HCT116 (cell line): ENCODE results near the gene EML1. TPM values are rescaled to one million over a fixed set of nuclear protein-coding genes. Genes with fewer than 3 reads are reported as not detected.

Experiments
- ATAC-seq: fragments of 200-7000 bp; cut with Tn5 transposase; 2 replicates; pipeline ENCODE4 v1.9.1; 2020; ENCODE audit warnings: mild to moderate bottlenecking, moderate library complexity
- BruUV-seq: library from RNA; stranded (reverse); fragments of 400-500 nt; replicated peaks from 2 replicates; lab custom pipeline; 2021; lab: Mats Ljungman, UMichigan
- CTCF ChIA-PET: fragments of 300-600 bp; sonication (Branson Sonifier 250); formaldehyde crosslinking; loops from one replicate; lab custom pipeline; 2021; ENCODE audit warnings: antibody characterized with exemption; lab: Charles Lee
- POLR2A ChIA-PET: fragments of 300-600, 350-600 bp; sonication (Branson Sonifier 250); formaldehyde crosslinking; loops from one replicate; lab custom pipeline; 2021; ENCODE audit warnings: antibody characterized with exemption; lab: Charles Lee
- RAD21 ChIA-PET, 2 experiments: fragments of 300-600 bp; sonication (Branson Sonifier 250); formaldehyde crosslinking; loops; one replicate each; lab custom pipeline; 2023; ENCODE audit warnings: low total read pairs in 2 of 2; ENCODE audit not compliant: uncharacterized antibody in 2 of 2, unreplicated experiment in 2 of 2, low non-redundant PET in 1 of 2; lab: Charles Lee
- DNase-seq: peaks from one replicate; pipeline ENCODE4 v3.0.0-alpha.2; 2010; ENCODE audit warnings: low read depth, low spot score
- H2AFZ ChIP-seq: fragments of 200-600 bp; shearing (Covaris generic), sonication (generic); 2 replicates; pipeline ENCODE4 v1.6.1; 2017; ENCODE audit warnings: low read depth, mixed run types, mixed read lengths, antibody characterized with exemption, low read length; ENCODE audit not compliant: poor library complexity, severe bottlenecking
- H3K27ac ChIP-seq: 2 replicates; pipeline ENCODE4 v1.5.1; 2012; ENCODE audit warnings: low read depth, low read length
- H3K27me3 ChIP-seq: fragments of 200-600 bp; sonication (generic); 2 replicates; pipeline ENCODE4 v1.6.1; 2016; ENCODE audit warnings: mixed run types, low read length, mixed read lengths; ENCODE audit not compliant: insufficient read depth
- H3K36me3 ChIP-seq, 2 experiments: fragments of 200-500 bp in 1 of 2; fragments of 200-600 bp in 1 of 2; sonication (Bioruptor generic) in 1 of 2; sonication (generic) in 1 of 2; 2 replicates each; pipeline versions ENCODE4 v1.5.1 to v1.6.1; 2014 to 2016; ENCODE audit warnings: low read length in 2 of 2, inconsistent platforms in 1 of 2, mixed read lengths in 1 of 2, mixed run types in 1 of 2; ENCODE audit not compliant: insufficient read depth in 2 of 2, control insufficient read depth in 1 of 2
- H3K4me1 ChIP-seq, 2 experiments: fragments of 200-600 bp in 1 of 2; sonication (generic) in 1 of 2; 2 replicates each; pipeline versions ENCODE4 v1.5.1 to v1.6.1; 2012 to 2017; ENCODE audit warnings: low read length in 2 of 2, inconsistent platforms in 1 of 2, mild to moderate bottlenecking in 1 of 2, mixed read lengths in 1 of 2, mixed run types in 1 of 2, moderate library complexity in 1 of 2; ENCODE audit not compliant: insufficient read depth in 2 of 2, control insufficient read depth in 1 of 2
- H3K4me2 ChIP-seq: fragments of 200-600 bp; sonication (generic); 2 replicates; pipeline ENCODE4 v1.6.1; 2017; ENCODE audit warnings: mixed run types, low read length, mixed read lengths
- H3K4me3 ChIP-seq, 2 experiments: fragments of 200-600 bp in 1 of 2; sonication (generic) in 1 of 2; replicated peaks in 1 of 2; 2 replicates each; pipeline ENCODE4 v1.5.1; 2011 to 2016; ENCODE audit warnings: low read length in 2 of 2, control low read depth in 1 of 2, low read depth in 1 of 2, mild to moderate bottlenecking in 1 of 2, mixed read lengths in 1 of 2, mixed run types in 1 of 2
- H3K79me2 ChIP-seq: fragments of 200-600 bp; sonication (generic); 2 replicates; pipeline ENCODE4 v1.6.1; 2017; ENCODE audit warnings: mild to moderate bottlenecking, mixed run types, low read length, moderate library complexity, mixed read lengths; ENCODE audit not compliant: insufficient read depth
- H3K9ac ChIP-seq: fragments of 200-600 bp; sonication (generic); 2 replicates; pipeline ENCODE4 v1.6.1; 2016; ENCODE audit warnings: low read length, mixed read lengths
- H3K9me2 ChIP-seq: fragments of 200-600 bp; sonication (generic), shearing (Covaris generic); 2 replicates; pipeline ENCODE4 v1.6.1; 2017; ENCODE audit warnings: mixed run types, mild to moderate bottlenecking, moderate library complexity; ENCODE audit not compliant: insufficient read depth
- H3K9me3 ChIP-seq, 2 experiments: fragments of 200-500 bp in 1 of 2; fragments of 200-600 bp in 1 of 2; sonication (Bioruptor generic) in 1 of 2; sonication (generic) in 1 of 2; 2 replicates each; pipeline ENCODE4 v1.6.1; 2014 to 2017; ENCODE audit warnings: low read length in 2 of 2, mixed read lengths in 2 of 2, inconsistent platforms in 1 of 2, low read depth in 1 of 2, mild to moderate bottlenecking in 1 of 2, mixed run types in 1 of 2, moderate library complexity in 1 of 2; ENCODE audit not compliant: control insufficient read depth in 1 of 2, insufficient read depth in 1 of 2
- H4K20me1 ChIP-seq: fragments of 200-600 bp; sonication (generic), shearing (Covaris generic); 2 replicates; pipeline ENCODE4 v1.6.1; 2017; ENCODE audit warnings: mixed run types, mild to moderate bottlenecking, moderate library complexity; ENCODE audit not compliant: insufficient read depth
- EGR1 ChIP-seq: IDR thresholded peaks from 2 replicates; pipeline ENCODE4 v1.6.1; 2012; ENCODE audit warnings: low read depth
- FOSL1 ChIP-seq: IDR thresholded peaks from 2 replicates; pipeline ENCODE4 v1.6.1; 2012; ENCODE audit warnings: low read depth
- JUND ChIP-seq: IDR thresholded peaks from 2 replicates; pipeline ENCODE4 v1.6.1; 2012
- POLR2AphosphoS5 ChIP-seq: IDR thresholded peaks from 2 replicates; pipeline ENCODE4 v1.6.1; 2011; ENCODE audit warnings: mild to moderate bottlenecking, low read depth, low read length, moderate library complexity
- SIN3A ChIP-seq: IDR thresholded peaks from 2 replicates; pipeline ENCODE4 v1.6.1; 2012; ENCODE audit warnings: low read depth
- SP1 ChIP-seq: IDR thresholded peaks from 2 replicates; pipeline ENCODE4 v1.6.1; 2012; ENCODE audit warnings: low read depth
- SRF ChIP-seq: IDR thresholded peaks from 2 replicates; pipeline ENCODE4 v1.6.1; 2012; ENCODE audit warnings: low read depth
- TCF7L2 ChIP-seq: IDR thresholded peaks from 2 replicates; pipeline ENCODE4 v1.7.0; 2011; ENCODE audit warnings: borderline replicate concordance, inconsistent platforms; ENCODE audit not compliant: insufficient read depth, insufficient read length; ENCODE audit errors: extremely low read depth
- YY1 ChIP-seq: IDR thresholded peaks from 2 replicates; pipeline ENCODE4 v1.6.1; 2011; ENCODE audit warnings: low read length, low read depth, moderate library complexity, mild to moderate bottlenecking; ENCODE audit not compliant: insufficient replicate concordance; ENCODE audit errors: extremely low read depth
- ZFX ChIP-seq: fragments of 450-650 bp; IDR thresholded peaks from 2 replicates; pipeline ENCODE4 v1.6.1; 2017
- intact Hi-C: fragments of 100-400 bp; cut with micrococcal nuclease; formaldehyde crosslinking; loops from 2 replicates; pipeline ENCODE4 v1.10.0; 2022
- total RNA-seq: library from RNA; stranded (reverse); gene quantifications from one replicate; pipeline ENCODE4 v1.2.1, GENCODE V29; 2021; ENCODE audit not compliant: unreplicated experiment
- TF ChIP-seq, protein P1 (sequence below): IDR thresholded peaks from 2 replicates; pipeline ENCODE4 v1.6.1; 2012

Gene EML1
- total RNA-seq, 1 experiment from 2014 or later, result 7.4 TPM

GRCh38 chr14:99755068-99755405, 38.2 kb upstream of the EML1 start:
- DNase-seq (no peak), ATAC-seq (no peak)
- TF ChIP-seq, protein P1, sequence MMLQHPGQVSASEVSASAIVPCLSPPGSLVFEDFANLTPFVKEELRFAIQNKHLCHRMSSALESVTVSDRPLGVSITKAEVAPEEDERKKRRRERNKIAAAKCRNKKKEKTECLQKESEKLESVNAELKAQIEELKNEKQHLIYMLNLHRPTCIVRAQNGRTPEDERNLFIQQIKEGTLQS, result no peak
- TF ChIP-seq JUND (no peak), POLR2AphosphoS5 (no peak), FOSL1 (no peak), EGR1 (no peak), ZFX (no peak), SIN3A (no peak), TCF7L2 (no peak), SP1 (no peak), YY1 (no peak), SRF (no peak)
- H4K20me1 ChIP-seq, result no peaks in the 10 kb centered on the region
- H3K9me2 ChIP-seq, result no peaks in the 10 kb centered on the region
- CTCF ChIA-PET, result no interaction called here
- no peaks in the 10 kb centered on the region for H3K79me2 ChIP-seq
- no peaks in the 10 kb centered on the region; the same call in 1 of the 2 replicates for H3K27me3 ChIP-seq
- H3K36me3 ChIP-seq, result no peaks in the 10 kb centered on the region
- RAD21 ChIA-PET, result no interaction called here
- BruUV-seq, result no TSS peak
- intact Hi-C loops, result loop anchor here (5.0 kb wide), 1 partner anchor 37 kb away; the partner anchor contains the start of gene EML1
- POLR2A ChIA-PET, result no interaction called here
- no peaks in the 10 kb centered on the region for H3K9me3 ChIP-seq
- no peak overlapping the region for H3K4me3 ChIP-seq
- H3K4me1 ChIP-seq, result peaks cover 28 to 68% of the 10 kb centered on the region in 2 experiments
- H3K27ac ChIP-seq, result no peak overlapping the region
- H3K9ac ChIP-seq, result no peak overlapping the region
- H2AFZ ChIP-seq, result no peak overlapping the region
- no peak overlapping the region for H3K4me2 ChIP-seq
